Renal cortex interstitium (tissue), 11 donors: Measurements from ENCODE around the gene COQ9. TPM values are rescaled to one million over a fixed set of nuclear protein-coding genes. Genes with fewer than 3 reads are reported as not detected.

ENCODE experiments used
- DNase-seq, 11 donors: peaks; one replicate each; pipeline ENCODE4 v3.0.0-alpha.2; 2013; ENCODE audit warnings: low read depth in 9 of 11, low spot score in 4 of 11; ENCODE audit errors: extremely low read depth in 1 of 11
- polyA plus RNA-seq, 3 donors: library from polyadenylated mRNA; unstranded; fragments of 120-200 nt; gene quantifications; one replicate each; pipeline ENCODE4 v1.2.1, GENCODE V29; 2013; ENCODE audit not compliant: insufficient read length in 3 of 3

The COQ9 gene
- polyA plus RNA-seq, 3 donors = 94.3 to 108 (median 96.0) TPM

GRCh38 chr16:57478396-57479204 is 31.3 kb downstream of the COQ9 start:
- DNase-seq = no peak

GRCh38 chr16:57479205-57479975 is 32.1 kb downstream of the COQ9 start:
- DNase-seq = no peak

DNA sequence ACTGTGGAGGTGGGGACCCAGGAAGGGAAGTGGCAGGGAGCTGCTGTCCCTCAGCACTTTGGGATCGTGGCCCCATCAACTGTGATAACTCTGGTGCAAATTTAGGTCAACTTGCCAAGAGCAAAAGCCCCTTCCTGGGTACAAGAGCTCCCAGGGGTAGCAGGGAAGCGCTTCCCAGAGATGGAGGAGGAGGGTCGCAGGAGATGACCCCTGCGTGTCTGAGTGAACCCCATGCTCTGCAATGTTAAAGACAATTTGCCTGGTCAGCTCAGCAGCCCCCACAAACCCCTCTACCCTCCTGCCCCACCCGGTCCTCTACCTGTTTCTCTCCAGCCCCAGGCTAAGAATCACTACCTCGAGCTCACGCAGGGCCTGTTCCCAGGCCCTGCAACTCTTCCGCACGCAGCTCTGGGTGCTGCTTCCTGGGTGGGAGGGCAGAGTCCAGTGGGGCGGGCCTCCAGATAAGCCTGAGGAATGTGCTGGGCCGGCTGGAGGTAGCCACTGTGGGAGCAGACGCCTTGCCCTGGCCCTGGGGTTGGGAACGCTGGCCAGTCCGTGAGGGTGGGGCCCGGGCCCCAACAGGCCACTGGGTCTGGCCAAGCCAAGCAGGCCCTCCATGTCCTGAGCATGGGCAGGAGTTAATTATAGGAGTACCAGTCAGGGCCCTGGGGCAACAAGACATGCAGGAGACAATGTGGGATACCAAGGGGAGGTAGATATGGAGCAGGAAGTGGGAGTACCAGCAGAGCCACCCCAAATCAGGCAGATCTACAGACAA is 32.9 kb downstream of the COQ9 start:
- no peak for DNase-seq

DNA sequence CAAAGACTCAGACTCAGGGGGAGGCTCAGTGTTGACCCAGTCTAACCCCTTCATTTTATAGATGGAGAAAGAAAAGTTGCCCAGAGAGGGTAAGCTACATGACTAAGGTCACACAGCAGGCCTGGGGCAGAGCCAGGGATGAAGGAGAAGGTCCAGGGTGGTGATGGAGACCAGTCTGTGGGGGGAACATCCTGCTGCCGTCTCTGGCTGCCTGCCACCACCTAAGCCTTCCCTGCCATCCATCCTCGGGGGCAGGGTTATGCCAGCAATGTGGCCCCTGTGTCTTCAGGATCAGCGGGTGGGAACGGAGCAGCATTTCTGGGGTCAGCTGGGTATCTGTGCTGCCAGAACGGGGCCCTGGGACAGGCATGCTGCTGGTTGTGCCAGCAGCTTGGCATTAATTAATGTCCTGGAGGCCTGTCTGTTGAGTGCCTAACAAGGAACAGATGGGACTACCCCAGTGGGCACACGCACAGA is 33.5 kb downstream of the COQ9 start:
- no peak for DNase-seq

DNA sequence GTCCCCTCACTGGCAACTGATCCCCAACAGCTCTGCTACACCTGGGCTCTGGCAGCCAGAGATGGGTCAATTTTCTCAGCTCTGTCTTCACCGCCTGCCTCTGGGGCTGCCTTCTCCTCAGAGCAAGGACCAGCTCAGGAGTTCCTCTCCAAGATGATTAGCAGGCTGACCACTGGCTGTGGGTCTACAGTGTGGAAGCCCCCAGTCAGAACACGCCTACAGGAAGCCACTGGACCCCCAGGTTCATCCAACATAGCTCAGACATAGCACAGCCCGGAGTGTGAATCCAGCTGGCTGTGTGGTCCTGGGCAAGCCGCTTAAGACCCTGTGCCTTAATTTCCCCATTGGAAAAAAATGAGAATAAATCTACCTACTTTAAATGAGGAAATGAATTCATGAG is 34.1 kb downstream of the COQ9 start:
- no peak for DNase-seq

DNA sequence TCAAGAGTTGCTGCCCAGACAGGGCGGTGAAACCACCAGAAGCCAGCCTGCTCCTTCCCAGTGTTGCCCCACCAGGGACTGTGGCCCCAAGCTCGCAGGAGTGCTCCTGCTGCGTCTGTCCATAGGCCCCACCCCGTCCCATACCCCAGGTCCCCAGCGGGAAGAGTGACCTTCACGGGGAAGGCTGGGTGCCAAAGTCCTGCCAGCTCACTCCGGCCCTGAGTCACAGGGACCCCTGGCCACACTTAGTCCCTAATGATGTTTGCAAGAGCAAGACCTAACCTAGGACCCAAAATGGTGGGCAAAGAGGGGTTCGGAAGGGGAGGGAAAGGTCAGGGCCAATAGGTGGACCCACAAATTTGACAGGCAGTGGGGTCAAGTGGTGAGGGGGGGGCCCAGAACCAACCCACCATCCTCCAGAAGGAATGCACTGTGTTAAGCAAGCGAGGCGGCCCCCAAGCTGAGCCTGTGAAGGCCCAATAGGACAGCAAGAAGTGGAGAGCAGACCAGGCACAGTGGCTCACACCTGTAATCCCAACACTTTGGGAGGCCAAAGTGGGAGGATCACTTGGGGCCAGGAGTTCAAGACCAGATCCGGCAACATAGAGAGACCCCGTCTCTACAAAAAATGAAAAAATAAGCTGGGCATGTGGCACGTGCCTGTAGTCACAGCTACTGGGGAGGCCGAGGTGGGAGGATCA is 35.7 kb downstream of the COQ9 start:
- DNase-seq = no peak

DNA sequence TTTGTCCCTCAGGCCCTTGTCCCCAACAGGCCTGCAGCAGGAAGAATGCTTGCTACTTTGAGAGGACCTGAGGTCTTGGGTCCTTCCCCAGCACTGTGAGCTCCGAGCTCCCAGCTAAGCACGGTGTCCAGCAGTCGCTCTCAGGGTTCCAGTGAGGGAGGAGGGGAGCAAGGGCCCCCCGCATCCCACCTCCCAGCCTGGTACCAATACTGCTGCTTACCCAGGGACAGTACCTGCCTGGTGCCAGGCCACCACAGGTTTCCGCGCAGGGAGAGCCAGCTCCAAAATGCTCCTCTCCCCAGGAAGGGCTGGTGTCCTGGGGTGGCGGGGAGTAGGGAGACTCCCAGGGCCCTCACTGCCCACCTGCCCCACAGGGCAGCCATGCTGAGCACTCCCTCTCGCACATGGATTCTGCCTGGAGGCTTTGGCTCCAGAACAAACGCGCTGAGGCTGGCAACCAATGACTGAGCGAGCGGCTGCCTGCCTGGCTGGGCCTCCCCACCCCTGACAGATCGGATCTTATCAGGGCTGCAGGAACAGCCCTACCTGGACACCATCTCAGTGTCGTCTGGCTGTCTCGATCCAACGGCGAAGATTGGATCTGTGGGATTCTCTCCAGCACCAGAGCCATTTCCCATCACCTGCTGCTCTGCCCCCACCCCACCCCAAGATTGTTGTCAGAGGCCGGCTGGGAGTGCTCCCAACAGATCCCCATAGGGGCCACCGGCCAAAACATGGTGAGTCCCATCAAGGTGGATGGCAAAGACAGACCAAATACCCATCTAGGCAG is 36.6 kb downstream of the COQ9 start:
- no peak for DNase-seq

DNA sequence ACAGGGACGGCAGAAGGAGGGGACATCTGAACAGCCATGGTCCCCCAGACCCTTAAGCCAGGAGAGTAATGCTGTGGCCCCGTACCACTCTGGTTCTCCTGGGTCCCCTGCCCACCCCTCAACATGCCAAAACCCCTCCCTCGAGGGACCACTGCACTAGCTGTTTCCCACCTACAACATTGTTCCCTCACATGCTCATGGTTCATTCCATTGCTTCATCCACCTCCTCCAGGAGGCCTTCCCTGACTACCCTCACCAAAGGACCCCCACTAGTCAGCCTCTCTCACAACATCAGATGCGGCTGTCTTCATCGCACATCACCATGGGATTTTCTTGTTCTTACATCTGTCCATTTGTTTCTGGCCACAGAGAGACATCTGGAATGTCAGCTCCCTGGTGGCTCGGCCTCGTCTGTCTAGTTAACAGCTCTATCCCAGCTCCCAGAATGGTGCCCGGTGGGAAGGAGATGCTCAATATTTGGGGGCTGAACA is 37.3 kb downstream of the COQ9 start:
- DNase-seq = no peak

GRCh38 chr16:57485091-57485915 is 38.0 kb downstream of the COQ9 start:
- no peak for DNase-seq

- peak in 3 of 11 donors; percentile 65 to 70 (median 67) for DNase-seq
Observed at GRCh38 chr16:57485916-57486857, 38.9 kb downstream of the COQ9 start, which contains the start of gene DOK4. TSS of gene DOK4 (minus strand) at chr16:57486493. CDS start at chr16:57479507, 6,986 bp downstream.

- DNase-seq = no peak
Observed at GRCh38 chr16:57486858-57487834, 39.9 kb downstream of the COQ9 start.

GRCh38 chr16:57489229-57489628 is 42.0 kb downstream of the COQ9 start:
- DNase-seq = no peak

- DNase-seq = no peak
Observed at GRCh38 chr16:57493767-57494166, 46.5 kb downstream of the COQ9 start.

DNA sequence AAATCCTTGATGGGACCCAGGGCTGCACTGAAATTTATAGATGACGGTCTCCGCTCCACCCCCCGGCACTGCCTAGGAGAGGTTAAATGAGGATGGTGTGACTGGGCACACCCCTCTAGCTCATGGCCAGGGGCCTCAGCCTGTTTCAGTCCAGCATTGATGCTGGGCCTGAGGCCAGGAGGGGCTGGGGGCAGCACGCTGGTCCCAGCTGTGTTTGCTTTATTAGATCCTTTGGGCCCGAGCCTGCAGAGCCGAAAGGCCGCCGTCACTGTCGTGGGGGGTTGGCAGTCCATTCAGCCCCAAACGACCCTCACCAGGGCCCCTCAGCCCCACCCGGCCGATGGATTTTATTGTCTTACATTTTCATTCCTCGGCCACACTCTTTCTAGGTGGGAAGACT is 49.8 kb downstream of the COQ9 start:
- no peak for DNase-seq

GRCh38 chr16:57498031-57498430 is 50.8 kb downstream of the COQ9 start:
- DNase-seq = no peak
